Cardiac fibroblast (primary cell): ENCODE data around the gene IQCE.
A peak's percentile ranks its signal among the peaks of the same experiment; 100 is the strongest.

Experiments used
- DNase-seq, 2 donors: peaks; one replicate each; pipeline versions ENCODE4 v3.0.0 to v3.0.0-alpha.2; 2010; ENCODE audit warnings: low read depth in 2 of 2
- H3K4me3 ChIP-seq, 2 donors: replicated peaks in 1 of 2; 1 replicate in 1 of 2; 2 replicates in 1 of 2; pipeline ENCODE4 v1.5.1; 2011; ENCODE audit warnings: low read depth in 2 of 2, low read length in 2 of 2, mild to moderate bottlenecking in 2 of 2, moderate library complexity in 1 of 2
- CTCF ChIP-seq: IDR thresholded peaks from one replicate; pipeline ENCODE4 v1.5.1; 2011; ENCODE audit warnings: low read depth, mild to moderate bottlenecking, low read length, inconsistent platforms

Gene IQCE

GRCh38 chr7:2571409-2571808, 12.6 kb downstream of the IQCE start:
- TF ChIP-seq CTCF = no peak

GRCh38 chr7:2572101-2572842, 13.5 kb downstream of the IQCE start:
- peak; percentile 43 to 56 for DNase-seq
- H3K4me3 ChIP-seq = no peak overlapping the region
- no peak for TF ChIP-seq CTCF

More at GRCh38 chr7:2571409-2571808, 12.6 kb downstream of the IQCE start:
- no peak for DNase-seq
- no peak overlapping the region for H3K4me3 ChIP-seq

- no peak for TF ChIP-seq CTCF
- H3K4me3 ChIP-seq = no peak overlapping the region
- no peak for DNase-seq
Observed at GRCh38 chr7:2573761-2574160, 15.0 kb downstream of the IQCE start.

DNA sequence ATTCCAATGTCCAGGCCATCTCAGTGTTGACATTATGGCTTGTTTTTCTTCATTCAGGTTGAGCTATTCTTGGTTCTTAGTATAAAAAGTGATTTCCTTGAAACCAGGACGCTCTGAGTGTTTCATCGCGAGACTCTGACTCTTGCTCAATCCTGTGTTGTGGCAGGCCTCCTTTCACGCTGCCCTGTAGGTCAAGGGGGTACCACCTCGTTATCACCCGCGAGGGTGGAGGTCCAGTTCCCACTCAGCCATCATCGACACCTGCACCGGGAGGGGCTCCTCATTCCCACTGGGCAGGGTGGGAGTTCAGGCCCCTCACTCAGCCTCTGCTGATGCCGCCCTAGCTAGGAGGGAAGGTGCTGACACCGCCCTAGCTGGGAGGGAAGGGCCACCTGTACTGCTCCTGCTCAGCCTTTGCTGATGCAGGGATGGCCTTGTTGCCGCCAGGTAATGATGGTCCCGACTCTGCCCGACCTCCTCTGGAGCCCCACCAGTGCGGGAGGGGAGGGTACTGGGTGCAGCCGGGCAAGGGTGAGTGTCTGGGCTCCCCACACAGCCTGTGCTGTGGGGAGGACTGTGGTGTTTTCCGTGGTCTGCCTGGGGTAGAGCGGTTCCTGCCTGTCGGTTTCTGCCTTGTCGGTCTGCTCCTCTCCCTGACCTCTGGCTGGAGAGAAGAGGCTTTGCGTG, 16.4 kb downstream of the IQCE start:
- DNase-seq = no peak
- no peak for TF ChIP-seq CTCF
- no peak overlapping the region for H3K4me3 ChIP-seq

GRCh38 chr7:2575733-2576340, 17.1 kb downstream of the IQCE start:
- no peak overlapping the region for H3K4me3 ChIP-seq
- peak in 1 of 2 donors; percentile 11 for DNase-seq
- no peak for TF ChIP-seq CTCF

GRCh38 chr7:2576742-2577491, 18.1 kb downstream of the IQCE start:
- no peak for TF ChIP-seq CTCF
- DNase-seq = no peak
- H3K4me3 ChIP-seq = no peak overlapping the region
